NT2/D1 (cell line): ENCODE results near the gene AKAP13.

Source experiments
- SUZ12 ChIP-seq: IDR thresholded peaks from 2 replicates; pipeline ENCODE4 v1.6.1; 2011; ENCODE audit not compliant: insufficient read length, insufficient read depth; ENCODE audit errors: extremely low read depth
- YY1 ChIP-seq: IDR thresholded peaks from 2 replicates; pipeline ENCODE4 v1.6.1; 2011; ENCODE audit not compliant: insufficient read length, insufficient read depth
- ZNF274 ChIP-seq: IDR thresholded peaks from 2 replicates; pipeline ENCODE4 v1.6.1; 2011; ENCODE audit warnings: mild to moderate bottlenecking, low read depth, low read length

- TF ChIP-seq SUZ12, result no peak
- TF ChIP-seq ZNF274, result no peak
- no peak for TF ChIP-seq YY1
Measured at GRCh38 chr15:85694091-85694490, 313.7 kb downstream of the AKAP13 start.
